GM19468 (cell line): ENCODE results near the gene PCSK7.
"Not testable (repeated sequence)": the region's sequence is repeated elsewhere in the genome, so short reads cannot be mapped to it uniquely, and the experiment has no call there.

Source experiments
- ATAC-seq: cut with Tn5 transposase; IDR thresholded peaks from one replicate; pipeline ENCODE4 v1.9.1; 2021; ENCODE audit warnings: mild to moderate bottlenecking, moderate library complexity, moderate number of reproducible peaks; ENCODE audit not compliant: unreplicated experiment; ENCODE audit errors: extremely low read depth

Gene PCSK7

GRCh38 chr11:117218133-117218915, 13.5 kb downstream of the PCSK7 start:
- no peak for ATAC-seq

DNA sequence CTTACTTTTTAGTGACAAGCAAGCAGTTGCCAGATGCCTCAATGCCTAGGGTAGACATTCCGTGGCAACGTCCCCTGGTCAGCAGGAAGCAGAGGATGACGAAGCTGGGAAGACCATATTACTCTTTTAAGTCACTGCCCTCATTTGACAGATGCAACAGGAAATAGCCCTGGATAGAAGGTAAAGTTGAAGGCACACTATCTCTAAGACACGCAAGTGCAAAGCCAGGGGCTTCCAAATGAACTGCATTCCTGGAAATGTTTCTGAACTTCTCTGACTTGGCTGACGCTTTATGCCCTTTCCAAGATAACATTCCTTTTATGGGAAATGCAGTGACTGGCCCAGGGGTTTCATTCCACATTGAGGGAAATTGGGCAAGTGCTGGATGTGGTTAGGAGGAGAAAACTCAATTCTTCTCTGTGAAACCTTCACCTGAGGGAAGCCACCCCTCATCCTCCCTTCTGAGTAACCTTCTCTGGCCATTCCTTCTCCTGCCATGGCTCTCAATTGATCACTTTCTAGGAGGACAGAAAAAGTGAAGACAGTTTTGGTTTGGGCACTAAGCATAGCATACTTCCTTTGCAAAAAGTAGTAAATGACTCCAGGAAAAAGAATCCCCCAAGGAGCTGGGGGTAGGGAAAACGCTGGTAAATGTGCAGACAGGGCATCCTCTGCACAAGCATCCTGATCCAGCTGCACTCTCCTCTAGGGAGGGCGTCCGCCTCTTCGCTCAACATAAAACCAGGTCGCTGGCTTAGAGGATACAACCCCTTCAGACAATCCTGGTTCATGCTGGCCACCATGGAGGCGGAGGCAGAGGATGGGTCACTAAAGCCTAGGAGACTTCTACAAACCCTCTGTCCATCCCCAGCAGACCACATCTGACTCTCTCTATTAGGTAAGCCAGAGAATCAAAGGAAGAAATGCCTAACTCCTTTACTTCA, 14.5 kb downstream of the PCSK7 start:
- no peak for ATAC-seq

- no peak for ATAC-seq
Measured at GRCh38 chr11:117214404-117215110, 17.3 kb downstream of the PCSK7 start.

DNA sequence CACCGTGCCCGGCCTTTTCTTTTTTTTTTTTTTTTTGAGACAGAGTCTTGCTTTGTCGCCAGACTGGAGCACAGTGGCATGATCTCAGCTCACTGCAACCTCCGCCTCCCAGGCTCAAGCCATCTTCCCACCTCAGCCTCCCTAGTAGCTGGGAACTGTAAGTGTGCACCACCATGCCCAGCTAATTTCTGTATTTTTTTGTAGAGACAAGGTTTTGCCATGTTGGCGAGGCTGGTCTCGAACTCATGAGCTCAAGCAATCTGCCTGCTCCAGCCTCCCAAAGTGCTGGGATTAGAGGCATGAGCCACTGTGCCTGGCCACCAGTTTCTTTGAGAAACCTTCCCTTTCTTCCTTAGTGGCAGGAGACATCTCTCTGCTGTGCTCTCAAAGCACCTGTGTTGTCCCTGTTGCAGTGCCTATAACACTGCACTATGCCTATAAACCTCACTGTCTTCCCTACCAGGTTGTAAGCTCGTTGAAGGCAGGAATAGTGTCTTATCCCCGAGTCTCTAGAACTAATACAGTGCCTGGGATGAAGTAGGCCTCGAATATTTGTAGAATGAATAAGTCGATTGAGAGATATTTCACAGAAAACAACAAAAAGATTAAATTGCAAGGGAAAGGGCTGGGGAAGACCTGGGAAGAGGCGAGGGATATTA, 19.0 kb downstream of the PCSK7 start:
- ATAC-seq, result no peak

GRCh38 chr11:117210620-117211019, 21.3 kb downstream of the PCSK7 start:
- no peak for ATAC-seq

GRCh38 chr11:117209351-117210125, 22.3 kb downstream of the PCSK7 start:
- not testable (repeated sequence) for ATAC-seq

- ATAC-seq, result not testable (repeated sequence)
Measured at GRCh38 chr11:117208710-117209109, 23.2 kb downstream of the PCSK7 start.

- ATAC-seq, result not testable (repeated sequence)
Measured at GRCh38 chr11:117207481-117207880, 24.4 kb downstream of the PCSK7 start.

GRCh38 chr11:117206859-117207258, 25.0 kb downstream of the PCSK7 start:
- not testable (repeated sequence) for ATAC-seq

DNA sequence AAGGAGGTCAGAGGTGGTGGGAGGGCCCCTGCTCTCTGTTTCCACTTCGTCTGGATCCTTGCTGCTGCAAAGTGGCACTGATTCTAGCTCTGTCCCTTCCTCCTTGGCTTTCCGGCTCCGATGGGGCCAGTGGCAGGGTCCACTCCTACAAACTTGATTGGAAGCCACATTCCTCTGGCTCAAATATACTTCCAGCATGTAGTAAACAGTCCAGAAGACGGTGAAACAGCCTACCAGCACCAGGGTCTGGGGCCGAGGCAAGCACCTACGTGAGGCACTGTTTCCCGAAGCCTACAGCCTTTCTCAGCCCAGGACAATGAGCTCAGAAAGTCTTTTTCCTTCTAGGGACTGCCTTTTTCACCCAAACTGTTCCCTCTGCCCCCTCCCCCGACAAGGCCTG, 25.8 kb downstream of the PCSK7 start:
- ATAC-seq, result not testable (repeated sequence)

GRCh38 chr11:117205211-117205818, 26.6 kb downstream of the PCSK7 start:
- no peak for ATAC-seq

DNA sequence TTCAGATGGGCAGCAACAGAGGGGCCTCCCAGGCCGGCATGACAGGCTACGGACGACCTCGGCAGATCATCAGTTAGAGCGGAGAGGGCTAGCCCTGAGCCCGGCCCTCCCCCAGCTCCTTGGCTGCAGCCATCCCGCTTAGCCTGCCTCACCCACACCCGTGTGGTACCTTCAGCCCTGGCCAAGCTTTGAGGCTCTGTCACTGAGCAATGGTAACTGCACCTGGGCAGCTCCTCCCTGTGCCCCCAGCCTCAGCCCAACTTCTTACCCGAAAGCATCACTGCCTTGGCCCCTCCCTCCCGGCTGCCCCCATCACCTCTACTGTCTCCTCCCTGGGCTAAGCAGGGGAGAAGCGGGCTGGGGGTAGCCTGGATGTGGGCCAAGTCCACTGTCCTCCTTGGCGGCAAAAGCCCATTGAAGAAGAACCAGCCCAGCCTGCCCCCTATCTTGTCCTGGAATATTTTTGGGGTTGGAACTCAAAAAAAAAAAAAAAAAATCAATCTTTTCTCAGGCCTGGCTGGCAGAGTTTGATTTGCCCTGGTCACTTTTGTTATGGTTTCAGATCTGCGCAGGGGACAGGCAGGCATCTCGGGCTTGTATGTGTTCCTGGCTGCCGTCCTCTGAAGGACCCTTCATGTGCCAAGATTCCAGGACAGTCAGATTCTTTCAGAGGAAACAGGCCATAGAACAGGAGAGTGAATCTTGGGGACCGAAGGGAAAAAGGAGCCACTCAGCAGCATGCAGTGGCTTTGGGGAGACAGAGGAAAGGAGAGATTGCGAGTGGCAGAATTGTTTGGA, 27.4 kb downstream of the PCSK7 start:
- no peak for ATAC-seq

GRCh38 chr11:117203069-117203407, 28.8 kb downstream of the PCSK7 start:
- no peak for ATAC-seq

- ATAC-seq, result no peak
Measured at GRCh38 chr11:117202386-117203068, 29.3 kb downstream of the PCSK7 start.

DNA sequence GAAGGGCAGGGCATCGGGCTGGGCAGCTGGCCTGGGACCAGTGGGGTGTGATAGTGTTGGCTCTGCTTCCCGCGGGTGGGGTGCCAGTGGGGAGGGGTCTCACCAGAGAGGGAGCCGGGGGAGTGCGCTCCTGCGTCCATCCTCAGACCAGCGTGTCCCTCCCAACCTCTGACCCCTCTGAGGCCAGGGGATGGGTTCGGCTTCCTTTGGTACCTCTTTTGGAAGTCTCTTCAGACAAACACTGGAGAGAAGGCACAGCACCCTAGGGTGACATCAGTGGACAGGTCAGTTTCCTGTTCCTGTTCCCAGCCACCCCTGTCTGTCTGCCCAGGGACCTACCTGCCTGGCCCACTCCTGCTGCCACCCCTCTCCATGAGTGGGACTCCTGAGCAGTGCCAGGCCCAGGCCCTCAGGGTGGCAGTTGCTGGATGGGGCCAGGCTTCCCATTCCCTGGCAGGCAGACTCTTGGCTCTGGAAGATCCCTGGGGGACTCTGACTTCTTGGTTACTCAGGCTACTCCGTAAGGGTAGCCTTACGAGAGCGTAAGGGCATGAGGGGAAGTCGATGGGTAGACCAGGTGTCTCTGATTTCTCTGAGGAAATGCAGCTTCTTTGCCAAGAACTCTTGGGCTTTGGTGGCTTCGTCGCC, 30.1 kb downstream of the PCSK7 start:
- no peak for ATAC-seq

DNA sequence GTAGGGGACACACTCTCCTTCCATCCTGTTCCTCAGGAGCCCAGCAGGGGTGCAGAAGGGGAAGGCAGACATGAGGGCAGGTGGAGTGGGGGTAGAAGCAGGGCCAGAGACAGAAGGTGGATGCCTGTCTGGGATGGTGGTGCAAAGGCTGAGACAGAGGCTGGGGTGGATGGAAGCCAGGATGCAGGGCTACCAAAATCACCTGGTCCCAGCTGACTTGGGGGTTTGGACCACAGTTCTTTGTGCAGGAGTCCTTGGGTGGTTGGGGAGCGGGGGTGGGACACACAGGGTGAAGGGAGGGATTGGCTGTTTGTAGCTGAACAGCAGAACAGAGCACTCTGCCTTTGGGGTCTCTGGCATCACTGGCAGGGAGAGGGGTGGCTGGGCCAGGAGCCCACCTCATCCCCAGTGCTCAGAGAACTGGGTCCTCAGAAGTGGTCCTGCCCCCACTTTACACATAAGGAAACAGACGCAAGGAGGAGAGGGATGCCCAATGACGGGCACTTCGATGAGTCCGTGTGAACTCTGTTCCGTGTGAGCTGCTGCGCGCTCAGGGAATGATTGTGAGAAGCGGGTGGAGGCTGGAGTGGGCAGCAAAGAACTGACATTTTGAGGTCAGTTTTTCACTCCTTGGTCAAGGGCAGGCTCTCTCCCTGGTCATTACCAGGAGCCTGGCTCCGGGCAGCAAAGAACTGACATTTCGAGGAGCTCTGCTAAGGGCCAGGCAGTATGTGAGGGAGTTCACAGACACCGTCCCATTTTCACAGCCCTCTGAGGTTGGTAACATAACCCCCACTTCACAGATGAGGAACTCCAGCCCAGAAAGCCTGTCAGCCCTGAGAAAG, 30.8 kb downstream of the PCSK7 start:
- no peak for ATAC-seq
